OCI-LY7 (cell line): Measurements from ENCODE around the gene KRT72.

ENCODE experiments used
- EZH2phosphoT487 ChIP-seq: fragments of 200-600 bp; sonication (generic); IDR thresholded peaks from 2 replicates; pipeline ENCODE4 v1.6.1; 2018; ENCODE audit warnings: low read depth, borderline replicate concordance, mild to moderate bottlenecking, mixed run types, antibody characterized with exemption, low read length, moderate library complexity, mixed read lengths
- TF ChIP-seq, protein P1 (sequence below): fragments of 200-600 bp; sonication (generic); conservative IDR thresholded peaks from 2 replicates; pipeline ENCODE4 v1.5.1; 2014; ENCODE audit warnings: mild to moderate bottlenecking, antibody characterized with exemption, low read length, moderate library complexity, mixed read lengths

DNA sequence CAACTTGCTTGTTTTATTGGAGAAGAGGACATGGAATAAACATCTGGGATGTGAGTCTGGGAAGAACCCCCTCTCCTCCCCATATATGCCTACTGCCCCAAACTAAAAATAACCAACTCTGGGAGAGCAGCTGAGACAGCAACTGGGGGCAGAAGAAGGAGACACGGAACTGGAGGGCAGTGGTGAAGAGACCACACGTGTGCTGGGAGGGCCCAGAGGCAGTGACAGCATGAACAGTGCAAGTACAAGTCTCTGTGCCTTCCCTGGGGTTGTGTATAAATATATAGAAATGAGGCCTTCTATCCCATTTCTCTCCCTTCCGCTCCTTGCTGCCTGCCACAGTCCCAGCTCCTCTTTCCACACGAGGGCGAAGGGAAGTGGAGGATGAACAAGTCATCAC is 21.1 kb upstream of the KRT72 start:
- TF ChIP-seq, protein P1, sequence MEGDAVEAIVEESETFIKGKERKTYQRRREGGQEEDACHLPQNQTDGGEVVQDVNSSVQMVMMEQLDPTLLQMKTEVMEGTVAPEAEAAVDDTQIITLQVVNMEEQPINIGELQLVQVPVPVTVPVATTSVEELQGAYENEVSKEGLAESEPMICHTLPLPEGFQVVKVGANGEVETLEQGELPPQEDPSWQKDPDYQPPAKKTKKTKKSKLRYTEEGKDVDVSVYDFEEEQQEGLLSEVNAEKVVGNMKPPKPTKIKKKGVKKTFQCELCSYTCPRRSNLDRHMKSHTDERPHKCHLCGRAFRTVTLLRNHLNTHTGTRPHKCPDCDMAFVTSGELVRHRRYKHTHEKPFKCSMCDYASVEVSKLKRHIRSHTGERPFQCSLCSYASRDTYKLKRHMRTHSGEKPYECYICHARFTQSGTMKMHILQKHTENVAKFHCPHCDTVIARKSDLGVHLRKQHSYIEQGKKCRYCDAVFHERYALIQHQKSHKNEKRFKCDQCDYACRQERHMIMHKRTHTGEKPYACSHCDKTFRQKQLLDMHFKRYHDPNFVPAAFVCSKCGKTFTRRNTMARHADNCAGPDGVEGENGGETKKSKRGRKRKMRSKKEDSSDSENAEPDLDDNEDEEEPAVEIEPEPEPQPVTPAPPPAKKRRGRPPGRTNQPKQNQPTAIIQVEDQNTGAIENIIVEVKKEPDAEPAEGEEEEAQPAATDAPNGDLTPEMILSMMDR: no peak
- TF ChIP-seq EZH2phosphoT487: no peak
